GM20431 (cell line): ENCODE data around the gene ARMS2.

Source experiments
- in situ Hi-C: fragments of 300-500 bp; cut with MseI, MboI; formaldehyde crosslinking; loops from one replicate; pipeline ENCODE4 v1.15.0; 2020; ENCODE audit warnings: low sequenced_read_pairs; ENCODE audit not compliant: unreplicated experiment

The ARMS2 gene

GRCh38 chr10:122490786-122491680 is 36.6 kb downstream of the ARMS2 start:
- in situ Hi-C loops, result no loop called here

GRCh38 chr10:122492006-122492405 is 37.6 kb downstream of the ARMS2 start:
- in situ Hi-C loops, result no loop called here

- in situ Hi-C loops, result no loop called here
These were observed 38.6 kb downstream of the ARMS2 start for GRCh38 chr10:122492999-122493481.

- in situ Hi-C loops, result no loop called here
These were observed 39.3 kb downstream of the ARMS2 start for GRCh38 chr10:122493761-122494160.

- in situ Hi-C loops, result no loop called here
These were observed 39.8 kb downstream of the ARMS2 start for GRCh38 chr10:122494173-122494820.

- in situ Hi-C loops, result no loop called here
These were observed 40.4 kb downstream of the ARMS2 start for GRCh38 chr10:122494833-122495232.

- in situ Hi-C loops, result no loop called here
These were observed 41.2 kb downstream of the ARMS2 start for GRCh38 chr10:122495406-122496340.

GRCh38 chr10:122497241-122497640 is 42.8 kb downstream of the ARMS2 start:
- in situ Hi-C loops, result no loop called here

- in situ Hi-C loops, result no loop called here
These were observed 44.1 kb downstream of the ARMS2 start for GRCh38 chr10:122498521-122498920.

- in situ Hi-C loops, result no loop called here
These were observed 44.6 kb downstream of the ARMS2 start for GRCh38 chr10:122499012-122499411.

GRCh38 chr10:122499491-122499941 is 45.1 kb downstream of the ARMS2 start:
- in situ Hi-C loops, result no loop called here

GRCh38 chr10:122500194-122500593 is 45.7 kb downstream of the ARMS2 start:
- in situ Hi-C loops, result no loop called here

GRCh38 chr10:122500726-122501125 is 46.3 kb downstream of the ARMS2 start:
- in situ Hi-C loops, result no loop called here

- in situ Hi-C loops, result no loop called here
These were observed 48.6 kb downstream of the ARMS2 start for GRCh38 chr10:122503012-122503411.

- in situ Hi-C loops, result no loop called here
These were observed 49.6 kb downstream of the ARMS2 start for GRCh38 chr10:122503886-122504609.

GRCh38 chr10:122504610-122504950 is 50.1 kb downstream of the ARMS2 start:
- in situ Hi-C loops, result no loop called here

- in situ Hi-C loops, result no loop called here
These were observed 50.6 kb downstream of the ARMS2 start for GRCh38 chr10:122505011-122505410.

- in situ Hi-C loops, result no loop called here
These were observed 51.6 kb downstream of the ARMS2 start for GRCh38 chr10:122505885-122506645.
